HG02938 (cell line): ENCODE measurements around the gene CD200R1.
"Not testable (repeated sequence)": the region's sequence is repeated elsewhere in the genome, so short reads cannot be mapped to it uniquely, and the experiment has no call there.

Source experiments
- ATAC-seq: cut with Tn5 transposase; IDR thresholded peaks from one replicate; pipeline ENCODE4 v1.9.1; 2021; ENCODE audit warnings: mild to moderate bottlenecking, moderate library complexity; ENCODE audit not compliant: unreplicated experiment

The CD200R1 gene

DNA sequence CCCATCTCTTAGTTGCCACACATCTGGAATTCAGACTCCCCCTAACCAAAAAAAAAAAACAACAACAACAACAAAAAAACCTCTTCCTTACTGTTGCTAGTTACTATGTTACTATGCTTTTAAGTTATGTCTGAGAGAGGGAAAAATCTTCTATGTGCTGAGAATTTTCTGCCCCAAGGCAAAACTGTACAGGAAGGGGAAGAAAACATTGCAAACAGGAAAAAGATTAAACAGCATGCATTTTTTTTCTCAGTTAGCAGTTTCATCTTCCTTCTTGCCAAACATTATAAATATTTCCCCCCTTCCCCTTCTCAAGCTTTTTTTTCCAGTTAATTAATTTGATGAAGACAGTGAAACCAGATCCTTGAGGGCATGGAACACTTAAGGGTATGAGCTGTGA lies 1.1 kb upstream of the CD200R1 start:
- no peak for ATAC-seq

GRCh38 chr3:112974178-112974517 lies 755 bp downstream of the CD200R1 start:
- peak; percentile 12 for ATAC-seq

DNA sequence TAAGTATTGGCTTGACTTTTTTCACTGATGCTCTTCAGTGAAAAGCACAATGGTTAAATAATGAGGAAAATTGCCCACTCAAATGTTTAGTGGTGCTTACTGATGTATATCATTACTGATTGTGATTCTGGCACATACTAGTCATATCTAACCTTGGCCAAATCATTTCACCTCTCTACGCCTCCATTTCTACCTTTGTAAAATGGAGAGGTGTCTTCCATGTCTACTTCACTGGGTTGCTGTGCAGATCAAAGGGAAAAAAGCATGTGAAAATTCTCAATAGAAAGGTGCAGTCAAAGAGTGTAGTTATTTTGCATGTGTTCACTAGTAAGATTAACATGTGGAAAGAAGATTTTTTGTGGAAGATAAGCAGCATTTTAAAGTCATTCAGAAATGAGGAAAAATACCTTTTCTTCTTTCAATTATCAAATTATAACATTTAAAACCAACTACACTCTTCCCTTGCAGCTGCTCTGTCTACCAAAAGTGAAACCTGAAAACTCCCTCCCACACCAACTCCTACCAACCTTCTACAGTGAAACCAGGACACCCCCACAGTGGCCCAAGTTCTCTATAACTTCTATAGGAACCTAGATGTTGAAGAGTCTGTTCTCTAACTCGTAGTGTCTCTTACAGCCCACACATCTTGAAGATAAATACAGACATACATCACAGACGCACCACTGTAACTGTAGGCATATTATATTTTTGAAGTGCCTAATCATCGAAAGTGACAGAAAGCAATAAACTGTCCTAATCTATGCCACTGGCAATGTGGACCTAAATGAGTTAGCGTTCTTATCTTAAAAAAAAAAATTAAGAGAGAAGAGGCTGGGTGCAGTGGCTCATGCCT lies 1.4 kb downstream of the CD200R1 start:
- ATAC-seq = peak; percentile 85

DNA sequence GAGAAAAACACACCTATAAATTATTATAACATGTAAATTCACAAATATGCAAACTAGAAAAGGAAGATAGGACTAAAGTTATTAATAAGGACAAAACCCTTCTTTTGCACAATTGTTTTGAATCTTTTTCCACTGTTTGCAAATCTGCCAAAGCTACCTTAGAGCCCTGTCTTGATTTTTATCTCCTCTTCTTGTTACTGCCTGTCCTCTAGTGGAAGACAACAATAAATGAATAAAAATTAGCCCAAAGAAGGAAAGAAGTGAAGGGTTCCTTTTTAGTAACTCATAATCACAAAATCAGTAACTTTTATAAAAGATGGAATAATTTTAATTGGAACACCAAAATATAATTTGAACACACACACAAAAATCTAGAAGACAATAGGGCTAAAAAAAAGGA lies 2.7 kb downstream of the CD200R1 start:
- no peak for ATAC-seq

DNA sequence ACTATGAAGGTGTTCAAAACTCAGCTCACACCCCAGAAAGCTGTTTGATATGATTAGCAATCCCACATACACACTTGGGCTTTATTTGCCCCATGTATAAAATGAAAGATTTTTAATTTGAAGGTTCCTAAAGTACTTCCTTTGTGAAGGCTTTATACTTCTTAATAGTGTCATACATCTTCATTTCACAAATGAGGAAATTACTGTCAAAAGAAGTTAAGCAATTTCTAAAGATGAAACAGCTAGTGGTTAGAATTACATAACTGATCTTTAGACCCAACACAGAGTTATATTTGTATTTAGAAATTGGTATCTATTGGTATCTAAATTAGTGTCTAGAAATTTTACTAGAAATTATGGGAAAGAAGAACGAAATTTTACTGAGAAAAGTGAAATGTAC lies 7.1 kb downstream of the CD200R1 start:
- ATAC-seq = no peak

GRCh38 chr3:112967425-112967824 lies 7.5 kb downstream of the CD200R1 start:
- no peak for ATAC-seq

- no peak for ATAC-seq
These were observed 8.3 kb downstream of the CD200R1 start for GRCh38 chr3:112966633-112967032.

DNA sequence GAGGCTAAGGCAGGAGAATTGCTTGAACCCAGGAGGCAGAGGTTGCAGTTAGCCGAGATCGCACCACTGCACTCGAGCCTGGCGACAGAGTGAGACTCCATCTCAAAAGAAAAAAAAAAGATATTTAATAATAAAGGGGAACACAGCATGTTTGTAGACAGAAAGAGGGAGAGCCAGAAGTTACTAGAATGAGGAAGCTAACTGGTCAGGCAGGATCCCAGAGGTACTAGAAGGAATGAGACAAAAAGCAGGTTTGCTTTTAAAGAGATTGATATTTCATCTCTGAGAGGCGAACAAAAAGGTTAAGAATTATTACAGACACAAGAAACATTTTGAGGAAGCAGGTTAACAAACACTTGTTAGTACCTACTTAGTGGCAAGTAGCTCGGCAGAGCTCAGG lies 9.2 kb downstream of the CD200R1 start:
- no peak for ATAC-seq

GRCh38 chr3:112963683-112964082 lies 11.2 kb downstream of the CD200R1 start:
- no peak for ATAC-seq

DNA sequence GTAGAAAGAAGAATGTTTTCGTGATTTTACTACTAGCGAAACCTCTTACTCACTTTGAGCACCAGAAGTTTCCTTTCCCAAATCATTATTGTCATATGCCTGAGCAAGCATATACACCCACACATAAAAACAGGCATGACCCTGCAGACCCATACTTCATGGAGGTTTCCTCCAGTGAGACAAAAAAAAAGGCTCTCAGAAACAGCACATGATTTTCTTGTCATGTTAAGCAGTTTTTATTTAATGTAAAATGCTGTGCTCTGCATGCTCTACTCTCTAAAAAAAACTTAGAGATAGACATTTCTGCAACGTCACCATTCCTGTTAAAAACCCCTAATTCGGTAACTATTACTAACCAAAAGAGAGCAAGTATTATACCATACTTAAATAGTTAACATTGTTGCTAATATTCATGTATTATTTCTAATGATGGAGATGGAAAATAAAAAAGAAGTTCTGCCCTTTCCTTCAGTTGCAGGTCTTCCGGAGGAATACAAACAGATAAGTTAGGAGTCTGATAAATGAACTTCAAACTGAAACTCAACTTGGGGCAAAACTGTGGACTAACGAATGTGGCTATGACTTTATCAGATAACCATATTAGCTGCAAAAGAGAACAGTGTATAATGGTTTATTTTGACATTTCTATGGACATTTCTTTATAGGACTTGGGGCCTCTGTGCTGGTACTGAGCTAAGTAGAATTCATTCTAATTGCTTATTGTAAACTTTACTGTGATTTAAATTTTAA lies 15.9 kb downstream of the CD200R1 start:
- ATAC-seq = no peak

DNA sequence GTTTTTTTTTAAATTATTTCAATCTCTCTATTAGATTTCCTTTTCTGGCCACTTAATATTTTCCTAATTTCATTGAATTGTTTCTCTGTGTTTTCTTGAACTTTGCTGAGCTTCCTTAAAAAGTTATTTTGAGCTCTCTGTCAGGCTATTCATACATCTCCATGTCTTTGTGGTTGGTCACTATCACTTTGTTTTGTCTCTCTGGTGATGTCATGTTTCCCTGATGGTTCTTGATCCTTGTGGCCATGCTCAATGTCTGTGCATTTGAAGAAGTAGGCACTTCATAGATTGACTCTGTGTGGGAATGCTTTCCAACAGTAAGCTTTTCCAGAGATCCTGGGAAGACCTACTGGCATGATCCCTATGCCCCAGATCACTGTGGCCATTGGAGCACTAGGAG lies 18.6 kb downstream of the CD200R1 start:
- ATAC-seq = no peak

GRCh38 chr3:112948346-112948838 lies 26.5 kb downstream of the CD200R1 start:
- no peak for ATAC-seq

DNA sequence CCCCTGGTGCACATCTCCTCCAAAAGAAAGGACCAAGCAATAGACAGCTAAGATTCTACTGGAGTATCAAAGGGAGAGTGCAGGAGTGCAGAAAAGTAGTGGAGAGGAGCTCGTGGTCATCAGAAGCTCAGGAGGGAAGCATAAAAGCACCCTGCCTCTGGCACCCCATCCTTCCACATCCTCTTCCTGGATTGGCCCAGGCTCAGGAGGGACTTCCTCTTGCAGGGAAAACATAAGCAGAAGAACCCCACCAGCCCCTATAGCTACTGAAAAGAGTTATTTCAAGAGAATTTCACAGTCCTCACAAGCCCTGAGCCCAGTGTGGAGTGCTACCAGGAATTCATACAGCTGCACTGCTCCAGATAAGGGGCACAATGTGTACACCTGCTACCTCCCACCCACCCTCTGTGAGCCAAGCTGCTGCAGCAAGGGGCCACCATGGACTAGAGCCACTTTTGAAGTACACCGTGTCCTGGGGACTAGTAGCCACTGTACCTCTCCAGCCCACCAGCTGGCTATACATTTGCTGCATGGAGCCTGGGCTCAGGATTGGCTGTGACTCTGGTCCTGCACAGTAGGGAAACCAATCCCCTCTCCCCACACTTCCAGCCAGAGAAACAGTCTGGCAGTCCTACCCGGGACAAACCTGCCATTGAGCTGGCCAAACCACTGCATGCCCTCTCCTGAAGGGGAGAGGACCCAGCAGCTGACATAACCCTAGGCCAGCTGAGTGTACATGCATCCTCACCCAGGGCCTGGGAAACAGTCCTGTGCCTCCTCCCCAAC lies 43.0 kb downstream of the CD200R1 start:
- no peak for ATAC-seq

DNA sequence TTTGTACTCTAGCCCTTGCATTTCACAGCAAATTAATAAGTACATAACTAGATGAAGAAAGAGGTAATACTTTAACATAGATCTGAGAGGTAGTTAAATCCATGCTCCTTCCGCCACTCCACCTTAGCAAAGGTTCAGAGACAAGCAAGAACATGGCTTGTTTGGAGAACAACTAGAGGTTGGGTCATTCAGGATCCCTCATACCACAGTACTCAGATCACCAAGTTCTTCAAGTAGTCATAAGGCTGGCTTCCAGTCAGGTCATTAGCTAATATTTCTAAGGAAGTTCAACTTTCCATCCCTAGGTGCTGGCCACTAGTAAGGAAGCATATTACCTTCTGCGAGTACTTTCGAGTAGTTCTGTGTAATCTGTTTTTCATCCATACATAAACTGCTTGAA lies 44.1 kb downstream of the CD200R1 start:
- ATAC-seq = no peak

GRCh38 chr3:112925969-112926368 lies 48.9 kb downstream of the CD200R1 start:
- no peak for ATAC-seq

DNA sequence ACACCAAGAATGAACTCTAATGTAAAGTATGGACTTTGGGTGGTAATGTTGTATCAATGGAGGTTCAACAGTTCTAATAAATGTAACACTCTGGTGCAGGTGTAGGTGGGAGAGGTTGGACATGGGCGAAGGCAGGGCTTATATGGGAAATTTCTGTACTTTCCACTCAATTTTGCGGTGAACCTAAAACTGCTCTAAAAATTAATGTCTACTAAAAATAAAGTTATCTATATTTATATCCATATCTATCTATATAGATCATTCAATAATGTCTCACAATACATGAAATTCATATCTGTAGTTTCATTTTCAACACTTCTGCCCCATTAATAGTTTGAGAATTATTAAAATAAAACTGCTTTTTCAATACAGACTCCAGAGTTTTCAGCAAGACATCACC lies 49.3 kb downstream of the CD200R1 start:
- ATAC-seq = no peak

- ATAC-seq = not testable (repeated sequence)
These were observed 55.4 kb downstream of the CD200R1 start for GRCh38 chr3:112919541-112919940.

GRCh38 chr3:112908252-112908651 lies 66.7 kb downstream of the CD200R1 start:
- peak; percentile 93 for ATAC-seq

- ATAC-seq = no peak
These were observed 70.1 kb downstream of the CD200R1 start for GRCh38 chr3:112904786-112905185.

DNA sequence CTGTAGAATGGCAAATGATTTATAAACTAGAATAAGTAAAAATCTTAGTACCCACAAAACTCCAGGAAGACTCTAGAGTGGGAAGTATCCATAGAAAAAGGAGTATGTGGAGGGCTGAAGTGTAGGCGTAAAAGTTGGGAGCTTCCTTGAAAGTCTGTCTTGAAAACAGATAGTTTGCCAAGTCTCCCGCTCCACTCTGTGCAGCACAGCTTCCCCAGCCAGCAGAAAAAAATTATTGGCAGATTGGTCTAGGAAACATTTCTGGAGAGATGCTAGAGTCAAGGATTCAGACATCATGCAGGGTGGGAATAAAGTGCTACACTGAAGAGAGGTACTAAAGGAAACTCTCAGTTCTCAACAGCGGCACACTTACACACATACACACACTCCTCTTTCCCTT lies 74.8 kb downstream of the CD200R1 start:
- no peak for ATAC-seq

DNA sequence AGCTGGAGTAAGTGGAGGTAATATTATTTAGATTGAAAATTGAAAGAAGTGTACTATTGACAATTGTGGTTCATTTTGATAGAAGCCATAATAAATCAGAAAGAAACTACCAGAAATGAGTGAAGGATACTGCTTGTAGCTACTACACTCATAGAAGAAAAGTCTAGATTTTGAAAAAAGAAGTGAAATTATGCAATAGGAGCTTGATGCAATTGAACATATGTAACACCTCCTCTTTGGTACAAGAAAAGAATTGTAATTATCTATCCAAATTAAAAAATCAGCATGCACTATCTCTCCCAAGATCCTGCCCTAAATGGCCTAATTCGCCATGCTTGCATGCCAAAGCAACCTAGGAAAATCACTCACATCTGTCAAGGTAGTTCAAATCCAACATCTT lies 77.1 kb downstream of the CD200R1 start:
- ATAC-seq = no peak
